ENCODE data around the gene PALMD.

Gene PALMD, protein sequence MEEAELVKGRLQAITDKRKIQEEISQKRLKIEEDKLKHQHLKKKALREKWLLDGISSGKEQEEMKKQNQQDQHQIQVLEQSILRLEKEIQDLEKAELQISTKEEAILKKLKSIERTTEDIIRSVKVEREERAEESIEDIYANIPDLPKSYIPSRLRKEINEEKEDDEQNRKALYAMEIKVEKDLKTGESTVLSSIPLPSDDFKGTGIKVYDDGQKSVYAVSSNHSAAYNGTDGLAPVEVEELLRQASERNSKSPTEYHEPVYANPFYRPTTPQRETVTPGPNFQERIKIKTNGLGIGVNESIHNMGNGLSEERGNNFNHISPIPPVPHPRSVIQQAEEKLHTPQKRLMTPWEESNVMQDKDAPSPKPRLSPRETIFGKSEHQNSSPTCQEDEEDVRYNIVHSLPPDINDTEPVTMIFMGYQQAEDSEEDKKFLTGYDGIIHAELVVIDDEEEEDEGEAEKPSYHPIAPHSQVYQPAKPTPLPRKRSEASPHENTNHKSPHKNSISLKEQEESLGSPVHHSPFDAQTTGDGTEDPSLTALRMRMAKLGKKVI

DNA sequence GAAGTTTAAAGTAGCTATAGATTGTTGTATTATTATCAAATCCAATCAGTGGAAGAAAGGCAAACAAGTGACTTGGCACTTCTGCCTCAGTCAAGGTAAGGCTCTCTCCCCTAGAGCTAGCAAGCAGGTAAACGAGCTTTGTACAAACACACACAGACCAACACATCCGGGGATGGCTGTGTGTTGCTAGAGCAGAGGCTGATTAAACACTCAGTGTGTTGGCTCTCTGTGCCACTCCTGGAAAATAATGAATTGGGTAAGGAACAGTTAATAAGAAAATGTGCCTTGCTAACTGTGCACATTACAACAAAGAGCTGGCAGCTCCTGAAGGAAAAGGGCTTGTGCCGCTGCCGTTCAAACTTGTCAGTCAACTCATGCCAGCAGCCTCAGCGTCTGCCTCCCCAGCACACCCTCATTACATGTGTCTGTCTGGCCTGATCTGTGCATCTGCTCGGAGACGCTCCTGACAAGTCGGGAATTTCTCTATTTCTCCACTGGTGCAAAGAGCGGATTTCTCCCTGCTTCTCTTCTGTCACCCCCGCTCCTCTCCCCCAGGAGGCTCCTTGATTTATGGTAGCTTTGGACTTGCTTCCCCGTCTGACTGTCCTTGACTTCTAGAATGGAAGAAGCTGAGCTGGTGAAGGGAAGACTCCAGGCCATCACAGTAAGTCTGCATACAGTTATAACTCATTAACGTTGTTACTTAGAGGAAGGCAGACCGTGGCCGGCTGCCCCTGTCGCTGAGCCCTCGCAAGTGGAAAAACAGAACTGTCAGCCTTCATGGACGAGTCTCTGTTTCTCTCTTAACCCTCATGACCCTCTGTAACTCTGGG lies at the start of gene PALMD:
TSS of gene PALMD (plus strand) at position 415 of the 833 bp plus-strand sequence. CDS start at position 620, 205 bp downstream.
- peak; percentile 28 for DNase-seq

DNA sequence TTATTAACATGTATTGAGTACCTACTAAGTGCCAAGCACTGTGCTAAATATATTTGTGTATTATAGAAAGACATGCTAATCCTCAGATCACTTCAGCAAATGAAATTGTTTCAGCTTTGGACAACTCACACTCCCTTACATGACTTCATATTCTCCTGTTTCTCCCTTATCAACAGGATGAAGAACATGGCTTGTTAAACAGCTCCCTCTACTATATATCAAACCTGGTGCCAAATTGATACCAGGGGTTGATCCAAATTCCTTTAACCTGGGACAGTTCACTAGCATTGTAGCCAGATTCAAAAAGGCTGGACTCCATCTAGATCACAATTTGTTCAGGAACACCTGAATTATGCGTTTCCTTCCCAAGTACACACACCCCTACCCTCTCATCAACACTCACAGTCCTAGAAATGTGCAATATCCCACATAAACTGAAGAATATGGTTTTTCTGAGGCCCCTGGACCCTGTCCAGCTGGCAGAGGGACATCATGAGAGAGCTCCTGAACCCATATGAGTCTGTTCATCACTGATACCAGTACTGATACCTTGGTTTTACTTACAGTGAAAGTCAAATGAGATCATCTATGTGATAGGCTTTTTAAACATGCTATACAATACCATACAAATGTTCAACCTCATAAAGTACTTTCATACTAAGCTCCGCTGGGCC lies 47.0 kb upstream of the PALMD start:
- DNase-seq, result no peak

DNA sequence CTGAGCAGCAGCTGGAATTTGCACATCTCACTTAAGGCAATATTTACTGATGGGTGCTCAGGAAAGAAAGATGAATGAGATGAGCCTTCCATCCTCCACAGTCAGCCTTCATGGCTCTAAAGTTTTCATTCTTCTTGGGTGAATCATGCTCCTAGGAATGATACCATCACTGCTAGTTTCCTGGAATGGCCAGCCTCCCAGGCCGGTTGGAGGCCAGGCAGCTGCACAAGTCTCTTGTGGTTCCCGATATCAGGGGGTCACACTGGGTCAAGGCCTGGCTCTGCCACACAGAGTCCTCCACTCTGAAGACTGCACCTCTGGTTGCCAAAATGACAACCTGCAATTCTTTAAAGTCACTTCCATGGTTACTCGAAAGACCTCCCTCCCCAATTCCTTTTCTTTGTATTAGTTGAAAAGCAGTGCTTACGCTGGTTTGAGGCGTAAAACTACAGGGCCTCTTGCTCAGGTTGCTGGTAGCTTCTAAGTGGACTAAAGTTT lies 46.2 kb upstream of the PALMD start:
- no peak for DNase-seq

DNA sequence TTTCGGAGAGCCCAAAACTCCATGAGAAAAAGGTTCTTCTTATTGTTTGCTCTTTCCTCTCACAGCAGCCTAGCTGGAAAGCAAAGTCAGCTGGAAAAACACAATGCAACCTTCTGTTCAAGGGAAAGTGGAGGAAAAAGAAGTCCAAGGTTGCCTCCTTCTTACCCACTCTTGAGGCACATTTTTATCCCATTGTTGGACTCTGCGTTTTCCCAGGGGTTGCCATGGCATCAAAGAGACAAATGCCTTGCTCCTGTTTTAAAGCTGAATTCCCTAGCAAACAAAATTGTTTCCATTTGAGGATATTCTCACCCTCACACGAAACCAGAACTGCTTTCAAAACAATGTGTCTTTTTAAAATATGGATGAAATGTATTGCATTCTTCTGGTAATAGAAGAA lies 45.1 kb upstream of the PALMD start:
- DNase-seq, result no peak

DNA sequence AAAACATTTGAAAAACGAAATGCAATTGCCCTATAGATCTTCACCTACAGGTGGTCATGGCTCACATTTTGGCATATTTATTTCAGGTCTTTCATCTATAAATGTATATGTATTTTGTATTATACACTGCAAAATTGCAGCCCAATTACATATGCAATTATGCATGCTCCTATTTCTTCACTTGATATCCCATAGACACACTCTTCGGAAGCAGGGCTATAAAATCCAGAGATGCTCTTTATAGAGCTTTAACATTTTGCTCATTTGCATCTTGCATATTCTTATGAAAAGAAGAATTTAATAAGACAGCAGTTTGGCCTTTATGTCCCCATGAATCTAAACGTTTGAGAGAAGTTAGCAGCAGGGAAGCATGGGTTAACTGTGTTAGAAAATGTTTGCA lies 44.7 kb upstream of the PALMD start:
- no peak for DNase-seq

DNA sequence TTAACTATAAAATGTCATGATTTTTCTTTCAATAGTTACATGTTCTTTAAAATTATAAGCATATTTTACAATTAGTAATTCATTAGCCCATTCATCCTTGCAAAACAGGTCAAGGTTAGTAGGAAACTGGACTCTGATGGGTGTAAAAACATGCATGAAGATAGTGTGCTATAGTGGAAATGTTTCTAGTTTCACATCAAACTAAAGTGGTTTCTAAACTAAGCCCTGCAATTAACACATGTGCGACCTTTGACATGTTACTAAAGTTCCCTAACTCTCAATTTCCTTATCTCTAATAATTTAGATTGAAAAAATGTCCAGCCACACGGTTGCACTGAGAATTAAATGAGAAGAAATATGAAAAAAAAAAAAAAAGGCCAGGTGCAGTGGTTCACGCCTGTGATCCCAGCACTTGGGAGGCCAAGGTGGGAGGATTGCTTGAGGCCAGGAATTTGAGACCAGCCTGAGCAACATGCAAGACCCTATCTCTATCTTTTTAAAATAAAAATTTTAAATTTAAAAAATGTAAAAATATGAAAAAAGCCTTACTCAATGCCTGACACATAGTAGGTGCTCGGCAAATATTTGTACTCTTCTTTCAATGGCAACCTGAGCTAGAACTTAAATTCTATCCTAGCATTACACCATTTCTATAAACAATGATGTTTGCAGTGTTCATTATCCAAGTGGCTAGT lies 44.1 kb upstream of the PALMD start:
- no peak for DNase-seq

DNA sequence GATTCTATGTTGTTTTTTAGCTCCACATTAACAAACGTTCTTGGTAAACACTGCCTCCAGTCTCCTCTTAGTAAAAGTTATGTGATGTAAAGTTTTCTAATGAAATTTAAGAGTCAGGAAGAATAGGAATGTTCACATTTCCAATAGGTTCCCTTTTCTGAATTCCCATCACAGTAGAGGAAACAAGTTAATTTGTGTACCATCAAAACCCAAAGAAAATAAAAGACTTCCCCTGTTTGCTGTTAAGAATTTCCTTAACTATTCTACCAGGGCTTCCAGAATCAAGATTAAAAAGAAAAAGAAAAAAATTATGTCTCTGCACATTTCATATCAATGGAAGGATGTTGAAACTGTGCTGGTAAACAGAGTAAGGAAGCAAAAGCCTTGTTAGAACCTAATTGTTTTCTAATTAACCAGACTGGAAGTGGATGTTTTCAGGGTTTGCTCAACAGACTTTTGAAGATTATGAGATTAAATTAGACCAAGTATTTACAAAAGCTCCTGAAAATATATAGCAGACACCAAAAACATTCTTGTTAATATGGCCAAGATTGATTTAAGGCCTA lies 43.4 kb upstream of the PALMD start:
- no peak for DNase-seq

DNA sequence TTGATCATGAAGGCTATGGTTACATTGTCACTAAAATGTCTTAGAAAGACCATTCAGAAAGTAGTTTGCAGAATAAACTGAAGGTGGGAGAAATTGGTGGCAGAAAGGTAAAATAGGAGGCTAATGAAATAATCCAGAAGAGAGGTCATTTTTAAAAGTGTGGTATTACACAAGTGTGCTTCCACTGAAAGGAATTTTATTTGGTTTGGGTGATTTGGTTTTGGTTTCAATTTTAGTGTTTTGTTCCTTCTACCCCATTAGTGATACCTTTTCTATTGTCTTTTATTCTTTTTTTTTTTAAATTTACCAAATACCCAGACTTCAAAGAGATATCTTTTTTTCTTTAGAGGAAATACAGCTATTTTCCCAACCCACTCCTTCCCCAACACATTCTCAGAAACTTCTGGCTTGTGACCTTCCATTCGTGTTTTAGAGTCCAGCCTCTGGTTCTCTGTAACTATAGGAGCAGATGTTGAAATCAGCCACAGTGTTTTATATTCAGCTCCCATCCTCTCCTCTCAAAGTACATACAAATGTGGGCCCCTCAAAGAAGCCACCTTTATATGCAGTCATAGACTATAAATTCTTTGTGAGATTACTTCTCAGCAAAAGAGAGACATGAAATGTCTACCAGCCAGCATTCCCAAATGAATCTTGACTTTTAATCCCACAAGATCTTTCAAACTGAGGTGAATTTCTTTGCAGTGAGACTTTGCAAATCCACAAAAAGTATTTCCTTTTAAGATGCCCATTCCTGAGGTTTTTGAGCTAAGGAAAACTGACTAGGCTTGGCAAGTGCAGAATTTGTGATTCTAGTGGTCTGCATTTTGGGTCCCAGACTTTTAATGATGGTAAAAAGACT lies 42.0 kb upstream of the PALMD start:
- no peak for DNase-seq

DNA sequence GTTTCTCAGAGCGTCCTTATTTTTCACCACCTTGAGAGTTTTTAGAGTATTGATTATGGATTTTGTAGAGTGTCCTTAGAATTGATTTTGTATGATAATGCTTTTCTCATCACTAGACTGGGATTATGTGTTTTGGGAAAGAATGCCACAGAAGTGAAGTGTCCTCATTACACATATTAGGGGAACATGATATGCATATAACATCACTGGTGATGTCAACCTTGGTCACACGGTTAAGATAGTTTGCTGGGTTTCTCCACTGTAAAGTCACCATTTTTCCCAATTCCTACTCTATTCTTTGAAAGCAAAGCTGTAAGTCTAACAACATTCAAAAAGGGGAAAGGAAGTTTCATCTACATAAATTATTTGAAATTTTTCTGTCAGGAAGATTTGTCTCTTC lies 39.6 kb upstream of the PALMD start:
- DNase-seq, result no peak

DNA sequence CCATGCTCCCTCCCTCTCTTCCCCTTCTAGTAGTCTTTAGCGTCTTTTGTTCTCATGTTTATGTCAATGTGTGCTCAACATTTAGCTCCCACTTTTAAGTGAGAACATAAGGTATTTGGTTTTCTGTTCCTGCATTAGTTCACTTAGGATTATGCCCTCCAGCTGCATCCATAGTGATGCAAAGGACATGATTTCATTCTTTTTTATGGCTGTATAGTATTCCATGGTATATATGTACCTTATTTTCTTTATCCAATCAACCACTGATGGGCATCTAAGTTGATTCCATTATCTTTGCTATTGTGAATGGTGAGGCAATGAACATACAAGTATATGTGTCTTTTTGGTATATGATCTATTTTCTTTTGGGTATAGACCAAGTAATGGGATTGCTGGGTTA lies 38.3 kb upstream of the PALMD start:
- DNase-seq, result no peak

DNA sequence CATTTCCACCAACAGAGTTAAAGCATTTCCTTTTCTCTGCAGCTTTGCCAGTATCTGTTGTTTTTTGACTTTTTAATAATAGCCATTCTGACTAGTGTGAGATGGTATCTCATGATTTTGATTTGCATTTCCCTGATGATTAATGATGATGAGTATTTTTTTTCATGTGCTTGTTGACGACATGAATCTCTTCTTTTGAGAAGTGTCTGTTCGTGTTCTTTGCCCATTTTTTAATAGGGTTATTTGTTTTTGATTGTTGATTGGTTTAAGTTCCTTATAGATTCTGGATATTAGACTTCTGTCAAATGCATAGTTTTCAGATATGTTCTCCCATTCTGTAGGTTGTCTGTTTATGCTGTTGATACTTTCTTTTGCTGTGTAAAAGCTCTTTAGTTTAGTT lies 37.9 kb upstream of the PALMD start:
- DNase-seq, result no peak

DNA sequence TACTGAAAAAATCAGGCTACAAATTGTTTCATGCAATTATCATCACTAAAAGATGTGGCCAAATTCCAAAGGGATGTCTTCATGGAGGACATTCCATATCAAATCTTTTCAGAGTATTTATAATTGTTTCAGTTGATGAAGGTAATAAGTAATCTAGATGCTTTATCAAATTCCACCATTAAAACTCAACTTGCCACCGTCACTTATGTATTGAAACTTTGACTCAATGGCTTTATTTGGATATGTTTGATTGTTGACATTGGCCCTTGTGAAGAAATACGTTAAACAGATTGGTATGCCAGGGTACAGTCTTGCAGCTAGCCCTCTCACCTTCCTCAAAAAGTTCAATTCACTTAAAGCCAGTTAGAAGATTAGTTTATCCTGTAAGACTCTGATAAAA lies 32.2 kb upstream of the PALMD start:
- no peak for DNase-seq

DNA sequence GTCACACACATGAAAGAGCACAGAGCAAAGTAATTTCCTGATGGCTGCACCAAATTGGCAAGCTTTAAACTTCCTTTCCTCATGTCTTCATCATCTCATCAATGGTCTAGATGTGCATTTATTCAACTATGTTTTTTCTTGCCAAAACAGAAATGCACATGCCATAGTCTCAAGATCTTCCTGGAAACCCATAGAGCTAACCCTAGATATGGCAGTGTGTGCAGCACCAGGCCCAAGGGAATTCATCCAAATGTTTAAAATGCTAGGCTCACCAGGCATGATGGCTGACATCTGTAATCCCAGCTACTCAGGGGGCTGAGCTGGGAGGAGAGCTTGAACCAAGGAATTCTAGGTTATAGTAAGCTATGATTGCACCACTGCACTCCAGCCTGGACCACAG lies 31.2 kb upstream of the PALMD start:
- DNase-seq, result no peak

DNA sequence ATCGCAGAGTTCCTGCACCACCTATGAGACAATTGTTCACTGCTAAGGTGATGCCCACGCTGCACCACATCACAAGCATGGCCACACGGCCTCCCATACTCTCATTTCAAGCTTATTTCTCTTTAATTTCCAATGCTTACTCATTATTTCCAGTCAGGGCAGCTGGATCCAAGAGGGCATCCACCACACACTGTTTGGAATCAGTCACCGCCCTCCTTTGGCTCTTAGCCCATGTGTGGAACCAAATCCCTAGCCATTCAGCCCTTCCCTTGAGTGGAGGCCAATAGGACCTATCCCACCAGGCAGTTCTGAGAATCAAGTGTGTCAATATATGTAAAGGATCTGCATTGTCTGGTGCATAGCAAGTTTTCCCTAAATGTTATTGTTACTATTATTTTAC lies 26.3 kb upstream of the PALMD start:
- no peak for DNase-seq

DNA sequence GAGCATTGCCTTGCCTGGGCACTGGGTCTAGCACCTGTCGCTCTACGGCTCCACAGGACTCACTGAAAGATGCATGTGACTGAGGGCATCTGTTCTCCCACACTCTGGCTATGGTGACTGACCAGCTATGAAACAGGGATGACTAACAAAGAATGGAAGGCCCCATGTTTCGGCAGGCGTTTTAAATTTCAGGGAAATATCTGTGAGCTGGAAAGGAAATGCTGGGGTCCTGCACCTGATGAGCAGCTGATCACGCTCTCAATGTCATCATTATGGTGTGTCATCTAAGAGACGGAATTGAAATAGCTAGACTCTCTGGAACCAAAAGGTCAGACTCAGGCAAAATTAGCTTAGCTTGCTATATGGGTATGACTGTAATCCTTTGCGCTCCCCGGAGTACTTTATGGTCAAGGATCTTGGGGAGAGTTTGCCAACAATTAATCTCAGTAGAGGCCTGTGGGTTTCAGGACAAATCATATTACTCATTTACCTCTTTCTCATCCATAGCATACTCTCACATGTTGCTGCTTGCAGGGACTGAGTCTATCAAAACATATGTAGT lies 24.5 kb upstream of the PALMD start:
- DNase-seq, result no peak

DNA sequence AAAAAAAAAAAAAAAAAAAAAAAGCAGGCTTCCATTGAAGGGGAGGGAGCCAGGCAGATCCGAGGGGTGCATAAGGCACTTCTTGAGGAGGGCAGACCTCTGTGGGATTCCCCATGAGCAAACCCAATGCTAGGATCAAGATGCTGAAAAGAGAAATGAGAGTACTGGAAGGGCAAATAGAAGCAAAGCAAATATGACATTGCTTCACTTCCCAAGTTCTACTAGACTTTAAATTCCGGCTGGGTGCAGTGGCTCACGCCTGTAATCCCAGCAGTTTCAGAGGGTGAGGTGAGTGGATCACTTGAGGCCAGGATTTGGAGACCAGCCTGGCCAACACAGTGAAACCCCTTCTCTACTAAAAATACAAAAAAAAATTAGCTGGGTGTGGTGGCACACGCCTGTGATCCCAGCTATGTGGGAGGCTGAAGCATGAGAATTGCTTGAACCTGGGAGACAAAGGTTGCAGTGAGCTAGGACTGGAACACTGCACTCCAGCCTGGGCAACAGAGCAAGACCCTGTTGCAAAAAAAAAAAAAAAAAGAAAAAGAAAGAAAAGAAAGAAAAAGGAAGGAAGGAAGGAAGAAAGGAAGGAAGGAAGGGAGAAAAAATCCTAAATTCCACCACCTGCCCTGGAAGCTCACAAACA lies 23.1 kb upstream of the PALMD start:
- DNase-seq, result no peak

DNA sequence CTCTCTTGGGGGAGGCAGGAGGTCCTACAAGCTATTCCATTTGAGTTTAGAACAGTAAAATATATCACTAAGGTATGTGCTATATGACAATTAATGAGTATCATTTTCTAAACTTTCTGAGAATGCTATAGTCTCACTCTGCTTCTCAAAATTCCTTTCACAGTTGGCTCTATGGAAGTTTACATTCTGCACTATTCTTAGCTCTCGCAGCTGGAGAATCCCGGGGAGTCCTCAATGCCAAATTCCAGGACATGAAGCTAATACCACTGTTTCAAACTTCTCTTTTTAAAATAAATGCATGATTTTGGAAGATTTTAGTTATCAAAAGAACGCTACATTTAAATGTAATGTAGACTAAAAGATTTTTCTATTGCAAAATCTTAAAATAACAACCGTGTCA lies 22.4 kb upstream of the PALMD start:
- DNase-seq, result no peak

DNA sequence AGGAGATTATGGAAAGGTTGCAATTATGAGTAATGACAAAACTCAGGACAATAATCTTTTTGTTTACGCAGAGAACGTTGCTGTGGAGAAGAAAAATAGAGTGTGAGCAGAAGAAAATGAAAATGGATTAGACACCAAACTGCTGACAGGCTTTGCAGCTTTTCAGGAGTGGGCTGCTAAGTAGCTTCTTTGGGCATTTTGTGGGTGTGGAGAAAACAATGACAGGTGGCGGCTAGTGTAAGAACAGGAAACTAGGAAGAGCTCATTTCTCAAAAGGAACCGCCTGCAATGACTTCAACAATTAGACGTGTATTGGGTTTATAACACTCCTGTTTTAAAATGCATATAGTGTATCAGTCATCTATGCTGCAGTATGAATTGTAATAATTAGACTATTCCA lies 18.3 kb upstream of the PALMD start:
- no peak for DNase-seq

DNA sequence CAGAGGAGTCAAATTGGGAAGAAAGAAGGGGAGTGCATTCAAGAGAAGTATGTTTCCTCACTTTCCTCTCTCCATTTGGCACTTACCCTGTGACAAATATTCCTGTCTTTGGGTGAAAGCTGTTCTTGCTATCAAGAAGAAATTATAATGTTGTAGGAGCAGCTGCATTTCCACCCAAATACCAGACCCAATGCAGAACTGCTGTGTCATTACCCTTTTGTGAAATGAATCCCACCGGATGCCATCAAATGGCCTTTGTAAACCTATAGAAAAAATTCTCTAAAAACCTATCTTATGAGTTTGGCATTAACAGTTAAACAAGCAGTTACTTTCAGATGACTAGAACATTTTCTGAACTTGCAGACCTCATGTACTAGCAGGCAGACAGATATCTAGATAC lies 16.7 kb upstream of the PALMD start:
- DNase-seq, result no peak

DNA sequence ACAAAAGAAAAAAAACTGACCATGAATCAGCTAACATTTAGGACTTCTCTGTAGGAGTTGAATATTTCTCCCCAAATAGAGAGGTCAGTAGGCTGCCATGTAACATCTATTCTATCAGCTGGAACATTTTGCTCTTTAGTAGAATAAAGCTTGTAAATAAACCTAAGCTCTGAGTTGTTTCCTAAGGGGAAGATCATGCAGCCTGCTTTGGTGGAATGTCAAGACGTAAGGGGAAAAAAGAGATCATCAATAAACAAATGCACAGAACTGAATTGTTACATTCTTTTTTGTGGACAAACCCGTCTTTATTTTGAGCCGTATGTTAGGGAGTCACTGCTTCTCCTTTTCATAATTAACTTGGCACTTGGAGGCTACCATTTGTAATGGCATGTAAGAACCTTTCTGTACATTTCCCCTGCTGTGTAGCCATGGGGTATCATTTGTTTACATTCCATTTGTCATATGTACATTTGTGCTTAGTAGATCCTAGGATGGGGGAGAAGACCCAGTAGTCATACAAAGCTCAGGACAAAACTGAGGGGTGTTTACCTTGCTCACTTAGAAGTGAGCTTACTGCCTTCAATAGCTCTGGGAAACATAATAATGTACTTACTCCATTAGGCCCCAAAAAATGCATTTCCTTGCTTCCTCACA lies 10.8 kb upstream of the PALMD start:
- DNase-seq, result no peak

Measured in SHP77 treated with DMSO at 0.1 percent for 48 hours (cell line).